Hindlimb muscle (tissue), 1 donor: ENCODE data around the gene MTHFR. TPM values are rescaled to one million over a fixed set of nuclear protein-coding genes. Genes with fewer than 3 reads are reported as not detected.

Source experiments
- DNase-seq: peaks from one replicate; pipeline ENCODE4 v3.0.0-alpha.2; 2013
- polyA plus RNA-seq: library from polyadenylated mRNA; unstranded; fragments of 120-200 nt; gene quantifications from one replicate; pipeline ENCODE4 v1.2.1, GENCODE V29; 2013; ENCODE audit not compliant: insufficient read length

The MTHFR gene
- polyA plus RNA-seq, 1 donor, result 62.3 TPM

DNA sequence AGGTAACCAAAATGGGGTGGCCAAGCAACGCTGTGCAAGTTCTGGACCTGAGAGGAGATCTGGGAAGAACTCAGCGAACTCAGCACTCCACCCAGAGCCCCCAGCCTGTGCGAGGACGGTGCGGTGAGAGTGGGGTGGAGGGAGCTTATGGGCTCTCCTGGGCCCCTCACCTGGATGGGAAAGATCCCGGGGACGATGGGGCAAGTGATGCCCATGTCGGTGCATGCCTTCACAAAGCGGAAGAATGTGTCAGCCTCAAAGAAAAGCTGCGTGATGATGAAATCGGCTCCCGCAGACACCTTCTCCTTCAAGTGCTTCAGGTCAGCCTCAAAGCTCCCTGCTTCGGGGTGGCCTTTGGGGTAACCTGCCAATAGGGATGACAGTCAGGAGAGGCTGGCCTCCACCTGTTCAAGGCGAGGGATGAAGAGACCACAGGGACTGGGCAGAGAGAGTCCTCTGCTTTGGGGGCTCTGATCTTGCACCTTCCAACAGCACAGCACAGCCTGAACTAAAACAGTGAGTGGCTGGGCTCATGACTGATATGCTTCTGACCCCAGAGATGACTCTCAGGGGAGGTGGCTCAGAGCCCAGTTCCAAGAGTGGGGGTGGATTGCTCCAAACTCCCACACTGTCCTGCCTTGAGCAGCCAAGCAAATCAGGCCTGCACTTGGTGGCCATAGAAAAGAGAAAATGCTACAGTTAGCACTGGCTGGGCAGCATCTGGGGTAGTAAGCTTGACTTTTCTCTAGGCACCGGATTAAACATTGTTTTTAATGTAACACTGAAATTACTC, 9.5 kb downstream of the MTHFR start:
- no peak for DNase-seq

GRCh38 chr1:11795238-11795890, 10.4 kb downstream of the MTHFR start:
- no peak for DNase-seq

- DNase-seq, result no peak
These were observed 11.1 kb downstream of the MTHFR start for GRCh38 chr1:11794446-11795237.

GRCh38 chr1:11793819-11794218, 11.9 kb downstream of the MTHFR start:
- no peak for DNase-seq

GRCh38 chr1:11792106-11792505, 13.7 kb downstream of the MTHFR start:
- DNase-seq, result no peak

- peak; percentile 77 for DNase-seq
These were observed 14.7 kb downstream of the MTHFR start for GRCh38 chr1:11790880-11791715.

DNA sequence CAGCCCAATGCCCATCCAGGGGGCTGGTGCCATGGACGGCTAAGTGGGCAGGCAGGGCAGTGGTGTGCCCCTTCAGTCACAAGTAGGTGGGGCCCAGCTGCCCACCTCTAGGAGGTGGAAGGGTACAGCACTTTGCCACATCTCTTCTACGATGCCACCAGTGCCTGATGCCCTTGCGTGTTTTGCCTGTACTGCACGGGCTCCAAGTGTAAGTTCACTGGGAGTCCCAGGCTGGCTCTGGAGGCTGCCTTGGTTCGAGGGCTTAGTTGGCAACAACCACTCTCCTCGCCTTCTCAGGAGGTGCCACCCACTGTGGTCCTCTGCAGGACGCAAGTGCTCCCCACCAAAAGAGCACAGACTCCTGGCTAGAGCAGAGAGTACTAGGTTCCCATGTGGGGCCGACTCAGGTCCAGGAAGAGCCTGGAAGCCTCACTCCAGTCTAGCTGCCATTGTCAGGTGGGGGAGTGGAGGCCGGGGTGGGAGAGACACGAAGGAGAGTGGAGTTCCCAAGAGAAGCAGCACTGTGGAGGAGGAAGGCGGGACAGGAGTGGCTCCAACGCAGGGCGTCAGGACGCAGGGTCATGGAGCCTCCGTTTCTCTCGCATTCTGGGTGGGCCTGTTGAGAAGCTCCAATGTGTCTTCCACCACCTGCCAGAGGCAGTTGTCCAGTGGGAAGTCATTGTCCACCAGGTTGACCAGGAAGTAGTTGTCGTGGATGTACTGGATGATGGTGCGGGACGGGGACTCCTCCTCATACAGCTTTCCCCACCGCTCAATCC, 15.5 kb downstream of the MTHFR start:
- no peak for DNase-seq

- DNase-seq, result no peak
These were observed 16.4 kb downstream of the MTHFR start for GRCh38 chr1:11789126-11790067.

DNA sequence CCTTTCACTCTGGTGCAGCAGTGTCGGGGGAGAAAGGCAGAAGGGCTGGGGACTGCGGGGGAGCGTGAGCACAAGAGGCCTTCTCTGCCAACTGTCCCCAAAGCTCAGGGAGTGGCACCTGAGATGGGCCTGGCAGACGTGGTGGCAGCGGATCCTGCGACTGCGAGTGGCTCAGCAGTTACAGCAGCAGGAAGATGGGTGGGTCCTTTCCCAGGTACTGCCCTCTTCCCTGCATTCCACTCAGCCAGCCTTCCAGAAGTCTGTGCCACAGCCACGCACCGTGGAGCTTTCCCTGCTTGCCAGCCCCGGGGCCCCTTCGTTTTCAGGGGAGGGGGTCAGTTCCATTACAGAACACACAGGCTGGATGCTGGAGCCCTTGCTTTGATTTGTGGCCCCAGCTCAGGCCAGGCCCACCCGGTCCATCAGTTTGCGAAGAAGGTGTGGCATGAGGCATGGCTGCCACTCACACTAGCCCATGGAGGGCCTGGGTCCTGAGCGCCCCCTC, 17.2 kb downstream of the MTHFR start:
- no peak for DNase-seq

GRCh38 chr1:11787804-11788436, 17.8 kb downstream of the MTHFR start:
- no peak for DNase-seq

- no peak for DNase-seq
These were observed 18.4 kb downstream of the MTHFR start for GRCh38 chr1:11787251-11787803.

DNA sequence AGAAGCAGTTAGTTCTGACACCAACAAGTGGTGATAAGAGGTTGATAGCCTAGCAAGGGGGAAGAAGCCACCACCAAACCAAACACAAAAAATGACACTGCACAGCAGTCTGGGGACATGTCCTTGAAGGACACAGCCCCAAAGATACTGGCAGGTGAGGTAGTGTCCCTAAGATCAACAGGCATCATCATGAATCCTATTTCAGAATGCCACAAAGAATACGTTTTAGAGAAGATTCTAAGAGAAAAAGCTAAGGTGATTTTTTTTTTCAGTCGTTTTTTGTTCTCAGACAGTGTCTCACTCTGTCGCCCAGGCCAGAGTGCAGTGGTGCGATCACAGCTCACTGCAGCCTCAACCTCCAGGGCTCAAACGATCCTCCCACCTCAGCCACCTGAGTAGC, 19.6 kb downstream of the MTHFR start:
- DNase-seq, result no peak

- DNase-seq, result peak; percentile 54
These were observed 20.6 kb downstream of the MTHFR start for GRCh38 chr1:11784993-11785769.

- no peak for DNase-seq
These were observed 21.3 kb downstream of the MTHFR start for GRCh38 chr1:11784256-11784992.

GRCh38 chr1:11783556-11783955, 22.2 kb downstream of the MTHFR start:
- no peak for DNase-seq

DNA sequence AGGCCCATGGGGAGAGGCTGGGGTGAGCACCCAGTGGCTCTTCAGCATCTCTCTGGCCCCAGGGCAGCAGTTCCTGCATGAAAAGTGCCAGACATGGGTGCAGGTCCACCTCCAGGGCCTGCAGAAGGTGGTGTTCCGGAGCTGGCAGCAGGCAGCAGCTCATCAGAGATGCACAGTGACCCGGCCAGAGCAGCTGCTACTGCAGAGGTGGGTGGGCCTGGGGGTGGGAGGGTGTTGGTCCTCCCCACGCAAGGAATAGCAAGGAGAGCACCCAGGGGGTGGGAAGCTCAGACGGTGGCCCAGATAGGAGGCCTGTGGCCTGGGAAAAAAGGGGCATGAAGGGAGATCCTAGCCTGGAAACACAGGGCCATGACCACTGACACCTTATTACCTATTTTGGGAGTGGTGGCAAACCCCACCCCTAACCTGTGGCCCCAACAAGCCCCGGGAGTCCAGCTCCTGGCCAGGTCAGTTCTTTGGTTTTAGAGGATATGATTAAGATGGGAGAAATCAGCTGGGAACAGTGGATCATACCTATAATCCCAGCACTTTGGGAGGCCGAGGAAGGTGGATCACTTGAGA, 23.5 kb downstream of the MTHFR start:
- no peak for DNase-seq

GRCh38 chr1:11781297-11781696, 24.5 kb downstream of the MTHFR start:
- DNase-seq, result no peak
